ENCODE data around the gene INSRR.

The INSRR gene

DNA sequence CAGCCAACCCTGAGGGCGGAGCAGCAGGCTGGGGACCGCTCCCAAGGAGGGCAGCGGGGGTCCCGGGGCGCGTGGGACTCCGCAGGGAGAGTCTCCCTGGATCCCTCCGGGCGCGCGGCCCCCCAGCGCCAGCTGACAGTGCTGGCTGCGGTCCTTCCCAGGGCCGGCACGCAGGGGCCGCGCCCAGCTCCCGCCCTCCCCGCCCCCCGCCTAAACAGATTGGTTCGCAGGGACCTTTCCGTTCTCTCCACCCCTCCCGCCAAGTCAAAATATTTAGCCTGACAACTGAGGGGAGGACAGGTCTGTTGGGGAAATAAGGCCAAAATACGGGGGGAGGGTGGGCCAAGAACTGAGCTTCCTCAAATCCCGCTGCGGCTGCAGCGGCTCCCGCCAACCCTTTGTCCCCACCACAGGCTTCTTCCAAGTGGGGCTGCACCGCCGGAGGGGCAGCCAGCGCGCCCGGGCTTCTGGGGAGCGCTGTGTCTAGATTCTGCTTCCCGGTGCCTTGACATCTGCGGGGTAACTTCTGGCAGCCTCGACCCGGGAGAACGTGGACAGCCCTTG, at the start of gene INSRR:
Gene INSRR (minus strand): TSS at position 159 of the 564 bp plus-strand sequence. CDS start 496 bp downstream, outside the sequence.
- TF ChIP-seq EZH2 (IDR thresholded peaks at IDR 0.05; ENCODE audit: borderline replicate concordance, low read depth, low read length, severe bottlenecking) = no peak
- TF ChIP-seq CTCF (IDR thresholded peaks at IDR 0.05; ENCODE audit: borderline replicate concordance, extremely low read depth, low read length, poor library complexity, severe bottlenecking) = no peak
- Histone ChIP-seq H3K79me2 (ENCODE audit: insufficient read depth, low read length) (no peaks in the 10 kb centered on the region), H2AFZ (ENCODE audit: low read depth, low read length) (no peak within 1 kb of the TSS), H3K4me2 (ENCODE audit: insufficient read depth, low read length) (no peak within 1 kb of the TSS), H3K27me3 (ENCODE audit: insufficient read depth, low read length, poor library complexity) (peaks cover 56% of the 10 kb centered on the region), H3K4me3 (ENCODE audit: low read depth in 1 of 2, low read length in 2 of 2) (no peak within 1 kb of the TSS), H3K36me3 (ENCODE audit: insufficient read depth, low read length) (no peaks in the 10 kb centered on the region), H4K20me1 (ENCODE audit: insufficient read depth, low read length) (peaks cover 10% of the 10 kb centered on the region), H3K4me1 (ENCODE audit: insufficient read depth, low read length) (peaks cover 20% of the 10 kb centered on the region), H3K9ac (ENCODE audit: low read depth, low read length) (no peak within 1 kb of the TSS), H3K27ac (ENCODE audit: low read length) (no peak within 1 kb of the TSS), H3K9me3 (ENCODE audit: insufficient read depth, low read length, severe bottlenecking) (no peaks in the 10 kb centered on the region)
- DNase-seq (no peak), ATAC-seq (ENCODE audit: insufficient read depth, low read depth) (no peak)

GRCh38 chr1:156908541-156908940, 49.6 kb upstream of the INSRR start:
- Histone ChIP-seq H3K9me3 (ENCODE audit: insufficient read depth, low read length, severe bottlenecking) (no peaks in the 10 kb centered on the region), H3K79me2 (ENCODE audit: insufficient read depth, low read length) (no peaks in the 10 kb centered on the region), H3K4me3 (ENCODE audit: low read depth in 1 of 2, low read length in 2 of 2) (no peak overlapping the region), H4K20me1 (ENCODE audit: insufficient read depth, low read length) (peaks cover 13% of the 10 kb centered on the region), H3K36me3 (ENCODE audit: insufficient read depth, low read length) (no peaks in the 10 kb centered on the region), H3K27me3 (ENCODE audit: insufficient read depth, low read length, poor library complexity) (peaks cover 11% of the 10 kb centered on the region), H3K27ac (ENCODE audit: low read length) (no peak overlapping the region), H2AFZ (ENCODE audit: low read depth, low read length) (no peak overlapping the region), H3K9ac (ENCODE audit: low read depth, low read length) (no peak overlapping the region), H3K4me1 (ENCODE audit: insufficient read depth, low read length) (peaks cover 3% of the 10 kb centered on the region; the same call in 1 of the 2 replicates), H3K4me2 (ENCODE audit: insufficient read depth, low read length) (no peak overlapping the region)
- TF ChIP-seq EZH2 (IDR thresholded peaks at IDR 0.05; ENCODE audit: borderline replicate concordance, low read depth, low read length, severe bottlenecking) (no peak), CTCF (IDR thresholded peaks at IDR 0.05; ENCODE audit: borderline replicate concordance, extremely low read depth, low read length, poor library complexity, severe bottlenecking) (no peak)
- ATAC-seq (ENCODE audit: insufficient read depth, low read depth) (no peak), DNase-seq (no peak)

- ATAC-seq (ENCODE audit: insufficient read depth, low read depth) = no peak
- Histone ChIP-seq H3K36me3 (ENCODE audit: insufficient read depth, low read length) (no peaks in the 10 kb centered on the region), H4K20me1 (ENCODE audit: insufficient read depth, low read length) (peaks cover 9% of the 10 kb centered on the region), H3K79me2 (ENCODE audit: insufficient read depth, low read length) (no peaks in the 10 kb centered on the region), H3K4me3 (ENCODE audit: low read depth in 1 of 2, low read length in 2 of 2) (no peak overlapping the region), H3K9me3 (ENCODE audit: insufficient read depth, low read length, severe bottlenecking) (no peaks in the 10 kb centered on the region), H3K9ac (ENCODE audit: low read depth, low read length) (no peak overlapping the region), H3K4me1 (ENCODE audit: insufficient read depth, low read length) (peaks cover 3% of the 10 kb centered on the region; the same call in 1 of the 2 replicates), H3K27me3 (ENCODE audit: insufficient read depth, low read length, poor library complexity) (peaks cover 21% of the 10 kb centered on the region), H2AFZ (ENCODE audit: low read depth, low read length) (no peak overlapping the region), H3K4me2 (ENCODE audit: insufficient read depth, low read length) (no peak overlapping the region), H3K27ac (ENCODE audit: low read length) (no peak overlapping the region)
- DNase-seq = no peak
- TF ChIP-seq EZH2 (IDR thresholded peaks at IDR 0.05; ENCODE audit: borderline replicate concordance, low read depth, low read length, severe bottlenecking) (no peak), CTCF (IDR thresholded peaks at IDR 0.05; ENCODE audit: borderline replicate concordance, extremely low read depth, low read length, poor library complexity, severe bottlenecking) (no peak)
These were observed 47.4 kb upstream of the INSRR start for GRCh38 chr1:156906206-156906906.

All from DND-41 (cell line).